ENCODE measurements around the gene TPRG1. TPM values are rescaled to one million over a fixed set of nuclear protein-coding genes. Genes with fewer than 3 reads are reported as not detected.

Gene TPRG1
- total and polyA plus RNA-seq, 9 of the 15 experiments (the other 6 are each of a cell fraction or from before 2014, with no cell fraction given) = 0.01 TPM; not detected in 8

DNA sequence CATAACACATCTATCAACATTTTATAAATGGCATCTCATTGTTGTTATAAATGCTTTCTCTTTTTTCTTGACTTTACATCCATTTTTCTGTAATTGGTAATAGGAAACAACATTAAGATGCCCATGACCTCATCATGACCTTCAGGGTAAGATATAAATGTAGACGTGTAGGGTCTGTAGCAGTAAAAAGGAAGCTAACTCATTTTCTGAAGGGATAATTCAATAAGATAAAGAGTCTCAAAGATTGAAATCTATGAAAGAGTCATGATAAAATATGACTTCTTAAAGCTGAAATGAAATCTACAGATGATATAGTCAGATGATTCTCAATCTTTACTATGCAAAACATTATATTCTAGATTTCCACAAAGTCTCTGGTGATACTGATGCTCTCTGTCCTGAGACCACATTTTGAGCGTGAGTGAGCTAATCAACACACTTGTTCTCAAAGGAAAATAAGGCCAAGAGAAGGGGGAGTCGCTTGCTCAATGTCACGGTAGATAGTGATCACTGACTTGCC lies 38.5 kb downstream of the TPRG1 start:
- Histone ChIP-seq H3K27ac (ENCODE audit: extremely low read depth, low read depth, low read length) (no peak overlapping the region), H3K9me1 (ENCODE audit: control insufficient read depth, insufficient read depth, low read length) (no peaks in the 10 kb centered on the region), H4K20me1 (replicated peaks; ENCODE audit: control insufficient read depth, insufficient read depth, low read length) (no peaks in the 10 kb centered on the region), H2AFZ (ENCODE audit: low read depth, low read length) (no peak overlapping the region), H3K27me3 (ENCODE audit: control insufficient read depth in 2 of 2, insufficient read depth in 2 of 2, low read length in 2 of 2) (no peaks in the 10 kb centered on the region), H3K9ac (ENCODE audit: insufficient read depth in 1 of 2, low read depth in 2 of 2, low read length in 2 of 2) (no peak overlapping the region), H3K9me3 (replicated peaks; ENCODE audit: control insufficient read depth, insufficient read depth, low read depth, low read length) (no peaks in the 10 kb centered on the region; the same call in 1 of the 2 replicates), H3K36me3 (ENCODE audit: control insufficient read depth, insufficient read depth, low read length) (no peaks in the 10 kb centered on the region), H3K79me2 (ENCODE audit: control insufficient read depth, insufficient read depth, low read length) (no peaks in the 10 kb centered on the region), H3K4me1 (replicated peaks in 1 of 2; ENCODE audit: control insufficient read depth in 2 of 2, insufficient read depth in 2 of 2, low read length in 2 of 2) (no peaks in the 10 kb centered on the region), H3K4me2 (ENCODE audit: insufficient read depth, low read length) (no peak overlapping the region), H3K4me3 (no peak overlapping the region)
- no peak for DNase-seq (ENCODE audit: extremely low read depth in 1 of 4, low spot score in 3 of 4)
- in situ Hi-C loops (cut with MboI) (no loop called here), intact Hi-C loops (cut with micrococcal nuclease) (no loop called here)
- FAIRE-seq = no peak
- POLR2A ChIA-PET = no interaction called here
- WGBS (ENCODE audit: insufficient coverage, low coverage, missing lambda C conversion rate) = 2% methylated on average over 4 of the region's 4 CpGs
- no TSS peak for BruUV-seq (replicated peaks)
- TF ChIP-seq CBX8 (IDR thresholded peaks at IDR 0.05; ENCODE audit: borderline replicate concordance, extremely low read depth, low read depth, low read length, poor library complexity, severe bottlenecking) (no peak), FOS (IDR thresholded peaks at IDR 0.05; ENCODE audit: extremely low read depth, insufficient read length) (no peak), FUS (optimal IDR thresholded peaks at IDR 0.05; ENCODE audit: low read depth, low read length) (no peak), RFX5 (IDR thresholded peaks at IDR 0.05; ENCODE audit: low read depth, low read length) (no peak), ARHGAP35 (IDR thresholded peaks at IDR 0.05; ENCODE audit: partially characterized antibody) (no peak), ILF3 (IDR thresholded peaks at IDR 0.05; ENCODE audit: borderline replicate concordance) (no peak), PHF20 (IDR thresholded peaks at IDR 0.05; ENCODE audit: partially characterized antibody) (no peak), NELFE (IDR thresholded peaks at IDR 0.05; ENCODE audit: insufficient read depth, insufficient read length) (no peak), SMC3 (conservative IDR thresholded peaks at IDR 0.05; ENCODE audit: insufficient read depth, low read depth, low read length) (no peak), ZNF311 (CRISPR knock-in tag; IDR thresholded peaks at IDR 0.05) (no peak), SMARCC2 (IDR thresholded peaks at IDR 0.05; ENCODE audit: low read depth) (no peak), GABPA (tag; conservative IDR thresholded peaks at IDR 0.05; ENCODE audit: low read depth) (no peak), TAF15 (IDR thresholded peaks at IDR 0.05; ENCODE audit: low read depth, low read length) (no peak), RUNX1 (IDR thresholded peaks at IDR 0.05; ENCODE audit: low read depth) (no peak), CREB1 (IDR thresholded peaks at IDR 0.05) (no peak), CREB1 (CRISPR knock-in tag; IDR thresholded peaks at IDR 0.05) (no peak)
- CTCF ChIA-PET (ENCODE audit: low intra/inter-chr PET ratio) = no interaction called here
- no peak for ATAC-seq

Measured in K562 (cell line).